ENCODE results near the gene TNNC2. TPM values are rescaled to one million over a fixed set of nuclear protein-coding genes. Genes with fewer than 3 reads are reported as not detected.

TNNC2 gene
- polyA plus RNA-seq, 1 donor from 2014 or later, result 3.8 TPM

GRCh38 chr20:45779011-45779915 lies 47.8 kb downstream of the TNNC2 start:
- no peak overlapping the region for H3K4me3 ChIP-seq (ENCODE audit: low read length)
- H2AFZ ChIP-seq (ENCODE audit: low read depth, low read length), result no peak overlapping the region
- no peaks in the 10 kb centered on the region for H3K9me3 ChIP-seq (ENCODE audit: low read length)
- no peaks in the 10 kb centered on the region for H3F3A ChIP-seq (ENCODE audit: insufficient read depth, low read length, poor library complexity, severe bottlenecking)
- TF ChIP-seq EZH2 (IDR thresholded peaks at IDR 0.05; ENCODE audit: borderline replicate concordance, insufficient read depth, low read length, poor library complexity, severe bottlenecking) (no peak), TAF1 (IDR thresholded peaks at IDR 0.05; ENCODE audit: low read depth) (no peak), RAD21 (conservative IDR thresholded peaks at IDR 0.05) (no peak), SMC3 (conservative IDR thresholded peaks at IDR 0.05; ENCODE audit: poor library complexity) (no peak), POLR2AphosphoS5 (IDR thresholded peaks at IDR 0.05) (no peak), MXI1 (conservative IDR thresholded peaks at IDR 0.05; ENCODE audit: poor library complexity, severe bottlenecking) (no peak), EP300 (conservative IDR thresholded peaks at IDR 0.05; ENCODE audit: poor library complexity, severe bottlenecking) (no peak)
- TF ChIP-seq, protein P1, sequence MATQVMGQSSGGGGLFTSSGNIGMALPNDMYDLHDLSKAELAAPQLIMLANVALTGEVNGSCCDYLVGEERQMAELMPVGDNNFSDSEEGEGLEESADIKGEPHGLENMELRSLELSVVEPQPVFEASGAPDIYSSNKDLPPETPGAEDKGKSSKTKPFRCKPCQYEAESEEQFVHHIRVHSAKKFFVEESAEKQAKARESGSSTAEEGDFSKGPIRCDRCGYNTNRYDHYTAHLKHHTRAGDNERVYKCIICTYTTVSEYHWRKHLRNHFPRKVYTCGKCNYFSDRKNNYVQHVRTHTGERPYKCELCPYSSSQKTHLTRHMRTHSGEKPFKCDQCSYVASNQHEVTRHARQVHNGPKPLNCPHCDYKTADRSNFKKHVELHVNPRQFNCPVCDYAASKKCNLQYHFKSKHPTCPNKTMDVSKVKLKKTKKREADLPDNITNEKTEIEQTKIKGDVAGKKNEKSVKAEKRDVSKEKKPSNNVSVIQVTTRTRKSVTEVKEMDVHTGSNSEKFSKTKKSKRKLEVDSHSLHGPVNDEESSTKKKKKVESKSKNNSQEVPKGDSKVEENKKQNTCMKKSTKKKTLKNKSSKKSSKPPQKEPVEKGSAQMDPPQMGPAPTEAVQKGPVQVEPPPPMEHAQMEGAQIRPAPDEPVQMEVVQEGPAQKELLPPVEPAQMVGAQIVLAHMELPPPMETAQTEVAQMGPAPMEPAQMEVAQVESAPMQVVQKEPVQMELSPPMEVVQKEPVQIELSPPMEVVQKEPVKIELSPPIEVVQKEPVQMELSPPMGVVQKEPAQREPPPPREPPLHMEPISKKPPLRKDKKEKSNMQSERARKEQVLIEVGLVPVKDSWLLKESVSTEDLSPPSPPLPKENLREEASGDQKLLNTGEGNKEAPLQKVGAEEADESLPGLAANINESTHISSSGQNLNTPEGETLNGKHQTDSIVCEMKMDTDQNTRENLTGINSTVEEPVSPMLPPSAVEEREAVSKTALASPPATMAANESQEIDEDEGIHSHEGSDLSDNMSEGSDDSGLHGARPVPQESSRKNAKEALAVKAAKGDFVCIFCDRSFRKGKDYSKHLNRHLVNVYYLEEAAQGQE (IDR thresholded peaks at IDR 0.05; ENCODE audit: borderline replicate concordance), result no peak
- TF ChIP-seq, protein P2, sequence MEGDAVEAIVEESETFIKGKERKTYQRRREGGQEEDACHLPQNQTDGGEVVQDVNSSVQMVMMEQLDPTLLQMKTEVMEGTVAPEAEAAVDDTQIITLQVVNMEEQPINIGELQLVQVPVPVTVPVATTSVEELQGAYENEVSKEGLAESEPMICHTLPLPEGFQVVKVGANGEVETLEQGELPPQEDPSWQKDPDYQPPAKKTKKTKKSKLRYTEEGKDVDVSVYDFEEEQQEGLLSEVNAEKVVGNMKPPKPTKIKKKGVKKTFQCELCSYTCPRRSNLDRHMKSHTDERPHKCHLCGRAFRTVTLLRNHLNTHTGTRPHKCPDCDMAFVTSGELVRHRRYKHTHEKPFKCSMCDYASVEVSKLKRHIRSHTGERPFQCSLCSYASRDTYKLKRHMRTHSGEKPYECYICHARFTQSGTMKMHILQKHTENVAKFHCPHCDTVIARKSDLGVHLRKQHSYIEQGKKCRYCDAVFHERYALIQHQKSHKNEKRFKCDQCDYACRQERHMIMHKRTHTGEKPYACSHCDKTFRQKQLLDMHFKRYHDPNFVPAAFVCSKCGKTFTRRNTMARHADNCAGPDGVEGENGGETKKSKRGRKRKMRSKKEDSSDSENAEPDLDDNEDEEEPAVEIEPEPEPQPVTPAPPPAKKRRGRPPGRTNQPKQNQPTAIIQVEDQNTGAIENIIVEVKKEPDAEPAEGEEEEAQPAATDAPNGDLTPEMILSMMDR (IDR thresholded peaks at IDR 0.05; ENCODE audit: poor library complexity, severe bottlenecking), result no peak
- H3K27ac ChIP-seq (ENCODE audit: low read length), result no peak overlapping the region
- H3K9me2 ChIP-seq (ENCODE audit: insufficient read depth, low read length), result no peaks in the 10 kb centered on the region
- no peaks in the 10 kb centered on the region for H3K79me2 ChIP-seq (replicated peaks; ENCODE audit: insufficient read depth, low read length)
- no peaks in the 10 kb centered on the region for H4K20me1 ChIP-seq (ENCODE audit: insufficient read depth)
- H3K9ac ChIP-seq (ENCODE audit: low read length), result no peak overlapping the region
- H3K4me2 ChIP-seq (ENCODE audit: low read length), result no peak overlapping the region
- no peaks in the 10 kb centered on the region for H3K36me3 ChIP-seq (ENCODE audit: insufficient read depth, low read length)
- no peaks in the 10 kb centered on the region for H3K27me3 ChIP-seq (ENCODE audit: insufficient read depth, low read depth, low read length)

DNA sequence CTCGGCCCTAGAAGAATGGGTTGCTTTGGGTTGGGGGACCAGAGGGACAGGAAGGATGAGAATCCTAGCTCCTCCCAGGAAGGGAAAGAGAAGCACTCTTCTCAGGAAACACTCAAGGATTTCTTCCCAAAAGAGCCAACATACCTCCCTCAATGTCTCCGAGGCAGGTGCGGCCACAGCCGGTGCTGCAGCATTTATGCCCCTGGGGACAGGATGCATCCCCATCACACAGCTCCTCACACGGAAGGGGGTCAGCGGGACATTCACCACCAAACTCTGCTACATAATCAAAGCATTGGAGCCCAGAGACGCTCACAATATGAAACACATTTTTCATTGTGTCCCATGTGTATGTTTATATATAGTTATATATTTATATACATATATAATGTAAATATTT lies 50.2 kb downstream of the TNNC2 start:
- Histone ChIP-seq H2AFZ (ENCODE audit: low read depth, low read length) (no peak overlapping the region), H3K27ac (ENCODE audit: low read length) (no peak overlapping the region), H3K36me3 (ENCODE audit: insufficient read depth, low read length) (no peaks in the 10 kb centered on the region), H3K27me3 (ENCODE audit: insufficient read depth, low read depth, low read length) (no peaks in the 10 kb centered on the region), H3K4me3 (ENCODE audit: low read length) (no peak overlapping the region), H3F3A (ENCODE audit: insufficient read depth, low read length, poor library complexity, severe bottlenecking) (no peaks in the 10 kb centered on the region), H3K4me2 (ENCODE audit: low read length) (no peak overlapping the region), H3K9ac (ENCODE audit: low read length) (no peak overlapping the region), H3K9me2 (ENCODE audit: insufficient read depth, low read length) (no peaks in the 10 kb centered on the region), H3K9me3 (ENCODE audit: low read length) (no peaks in the 10 kb centered on the region), H4K20me1 (ENCODE audit: insufficient read depth) (no peaks in the 10 kb centered on the region), H3K79me2 (replicated peaks; ENCODE audit: insufficient read depth, low read length) (no peaks in the 10 kb centered on the region)
- TF ChIP-seq, protein P1 (IDR thresholded peaks at IDR 0.05; ENCODE audit: borderline replicate concordance), result no peak
- TF ChIP-seq EP300 (conservative IDR thresholded peaks at IDR 0.05; ENCODE audit: poor library complexity, severe bottlenecking), result no peak
- TF ChIP-seq, protein P2 (IDR thresholded peaks at IDR 0.05; ENCODE audit: poor library complexity, severe bottlenecking), result no peak
- TF ChIP-seq SMC3 (conservative IDR thresholded peaks at IDR 0.05; ENCODE audit: poor library complexity), result no peak
- no peak for TF ChIP-seq POLR2AphosphoS5 (IDR thresholded peaks at IDR 0.05)
- no peak for TF ChIP-seq TAF1 (IDR thresholded peaks at IDR 0.05; ENCODE audit: low read depth)
- TF ChIP-seq RAD21 (conservative IDR thresholded peaks at IDR 0.05), result no peak
- TF ChIP-seq EZH2 (IDR thresholded peaks at IDR 0.05; ENCODE audit: borderline replicate concordance, insufficient read depth, low read length, poor library complexity, severe bottlenecking), result no peak
- TF ChIP-seq MXI1 (conservative IDR thresholded peaks at IDR 0.05; ENCODE audit: poor library complexity, severe bottlenecking), result no peak

All from neural cell (in vitro differentiated cells).